HL-60/S4 treated with retinoic acid at 250 ng/mL for 4 days and 3 days (cell line): ENCODE measurements around the gene DKK1.
"Not testable (repeated sequence)": the region's sequence is repeated elsewhere in the genome, so short reads cannot be mapped to it uniquely, and the experiment has no call there.

Experiments
- in situ Hi-C: fragments of 300-500 bp; cut with MboI; formaldehyde crosslinking; loops from 2 replicates; pipeline ENCODE4 v1.7.0; 2022; ENCODE audit warnings: low sequenced_read_pairs

The DKK1 gene

DNA sequence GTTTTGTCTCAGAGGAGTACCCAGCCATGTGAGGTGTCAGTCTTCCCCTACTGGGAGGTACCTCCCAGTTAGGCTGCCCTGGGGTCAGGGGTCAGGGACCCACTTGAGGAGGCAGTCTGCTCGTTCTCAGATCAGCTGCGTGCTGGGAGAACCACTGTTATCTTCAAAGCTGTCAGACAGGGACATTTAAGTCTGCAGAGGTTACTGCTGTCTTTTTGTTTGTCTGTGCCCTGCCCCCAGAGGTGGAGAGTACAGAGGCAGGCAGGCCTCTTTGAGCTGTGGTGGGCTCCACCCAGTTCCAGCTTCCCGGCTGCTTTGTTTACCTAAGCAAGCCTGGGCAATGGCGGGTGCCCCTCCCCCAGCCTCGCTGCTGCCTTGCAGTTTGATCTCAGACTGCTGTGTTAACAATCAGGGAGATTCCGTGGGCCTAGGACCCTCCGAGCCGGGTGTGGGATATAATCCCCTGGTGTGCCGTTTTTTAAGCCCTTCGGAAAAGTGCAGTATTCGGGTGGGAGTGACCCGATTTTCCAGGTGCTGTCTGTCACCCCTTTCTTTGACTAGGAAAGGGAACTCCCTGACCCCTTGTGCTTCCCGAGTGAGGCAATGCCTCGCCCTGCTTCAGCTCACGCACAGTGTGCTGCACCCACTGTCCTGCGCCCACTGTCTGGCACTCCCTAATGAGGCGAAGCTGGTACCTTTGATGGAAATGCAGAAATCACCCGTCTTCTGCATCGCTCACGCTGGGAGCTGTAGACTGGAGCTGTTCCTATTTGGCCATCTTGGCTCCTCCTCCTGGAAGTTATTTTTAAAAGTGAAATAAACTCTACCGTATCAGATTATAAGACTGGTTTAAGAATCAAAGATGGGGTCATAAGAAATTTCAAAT, 51.7 kb downstream of the DKK1 start:
- in situ Hi-C loops = not testable (repeated sequence)
